Epithelial cell of proximal tubule (primary cell): ENCODE results near the gene CDNF. TPM values are rescaled to one million over a fixed set of nuclear protein-coding genes. Genes with fewer than 3 reads are reported as not detected.

ENCODE experiments used
- DNase-seq: peaks from one replicate; pipeline ENCODE4 v3.0.0-alpha.2; 2011; ENCODE audit warnings: low read depth
- H3K4me3 ChIP-seq: 2 replicates; pipeline ENCODE4 v1.5.1; 2011; ENCODE audit warnings: low read depth, mild to moderate bottlenecking, low read length
- CTCF ChIP-seq: conservative IDR thresholded peaks from 2 replicates; pipeline ENCODE4 v1.5.1; 2012; ENCODE audit warnings: low read depth, mild to moderate bottlenecking, low read length
- total RNA-seq: library from RNA; depleted of rRNA; stranded (reverse); fragments of >200 nt; gene quantifications from 2 replicates; pipeline ENCODE4 v1.2.3, GENCODE V29; 2015

Gene CDNF
- total RNA-seq, 1 donor from 2014 or later: not detected

DNA sequence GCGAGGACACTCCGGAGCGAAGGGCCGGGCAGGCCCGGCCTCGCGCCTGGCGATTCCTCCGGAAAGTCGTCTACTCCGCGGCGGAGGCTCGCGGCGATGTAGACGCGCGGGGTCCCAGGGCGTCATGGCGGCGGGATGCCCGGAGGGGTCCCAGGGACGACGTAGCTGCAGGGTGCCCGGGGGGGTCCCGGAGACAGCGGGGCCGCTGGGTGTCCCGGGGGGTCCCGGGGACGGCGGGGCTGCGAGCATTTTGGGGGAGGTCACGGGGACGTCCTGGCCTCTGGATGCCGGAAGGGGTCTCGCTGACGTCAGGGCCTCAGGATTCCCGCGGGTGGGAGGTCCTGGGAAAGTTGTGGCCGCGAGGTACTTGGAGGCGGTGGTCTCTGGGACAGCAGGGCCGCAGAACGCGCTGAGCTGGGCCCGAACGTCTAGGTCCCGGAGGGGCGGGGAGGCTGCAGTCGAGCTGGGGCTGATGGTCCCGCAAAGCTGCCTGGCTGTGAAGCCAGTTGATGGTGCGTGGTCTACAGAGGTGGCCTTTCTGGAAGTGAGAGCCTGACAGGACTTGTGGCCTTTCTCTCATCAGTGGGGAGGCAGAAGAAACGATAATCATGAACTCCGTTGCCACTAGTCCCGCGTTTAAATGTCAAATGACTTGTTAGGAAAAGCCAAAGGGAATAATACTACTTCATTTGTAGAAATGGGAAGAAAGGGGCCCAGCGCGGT is 906 bp upstream of the CDNF start:
- TF ChIP-seq CTCF: no peak
- peak overlapping the region; percentile 96 for H3K4me3 ChIP-seq
- no peak for DNase-seq

GRCh38 chr10:14837003-14837756 is 657 bp downstream of the CDNF start:
- TF ChIP-seq CTCF: no peak
- peak overlapping the region; percentile 96 for H3K4me3 ChIP-seq
- no peak for DNase-seq

DNA sequence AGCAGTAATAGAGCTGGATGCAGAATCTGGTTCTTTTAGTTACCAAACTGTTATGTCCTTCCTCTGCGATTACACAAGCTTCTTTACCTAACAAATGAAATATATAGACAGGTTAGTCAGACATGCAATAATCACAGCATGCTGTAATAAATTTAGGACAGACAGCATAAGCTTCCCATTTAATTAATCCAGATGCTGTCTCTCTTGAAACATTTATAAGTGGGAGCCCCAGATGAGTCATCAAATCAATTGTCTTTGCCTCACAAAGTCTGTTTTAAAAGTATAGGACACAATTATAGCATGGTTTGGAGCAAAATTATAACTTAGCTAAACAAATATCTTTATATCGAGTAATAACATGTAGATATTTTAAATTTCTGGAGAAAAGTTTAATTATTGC is 1.6 kb downstream of the CDNF start:
- no peak overlapping the region for H3K4me3 ChIP-seq

GRCh38 chr10:14833106-14833505 is 4.7 kb downstream of the CDNF start:
- TF ChIP-seq CTCF: no peak
- H3K4me3 ChIP-seq: no peak overlapping the region
- no peak for DNase-seq

More for the DNA sequence above, 1.6 kb downstream of the CDNF start:
- no peak for DNase-seq
- no peak for TF ChIP-seq CTCF

DNA sequence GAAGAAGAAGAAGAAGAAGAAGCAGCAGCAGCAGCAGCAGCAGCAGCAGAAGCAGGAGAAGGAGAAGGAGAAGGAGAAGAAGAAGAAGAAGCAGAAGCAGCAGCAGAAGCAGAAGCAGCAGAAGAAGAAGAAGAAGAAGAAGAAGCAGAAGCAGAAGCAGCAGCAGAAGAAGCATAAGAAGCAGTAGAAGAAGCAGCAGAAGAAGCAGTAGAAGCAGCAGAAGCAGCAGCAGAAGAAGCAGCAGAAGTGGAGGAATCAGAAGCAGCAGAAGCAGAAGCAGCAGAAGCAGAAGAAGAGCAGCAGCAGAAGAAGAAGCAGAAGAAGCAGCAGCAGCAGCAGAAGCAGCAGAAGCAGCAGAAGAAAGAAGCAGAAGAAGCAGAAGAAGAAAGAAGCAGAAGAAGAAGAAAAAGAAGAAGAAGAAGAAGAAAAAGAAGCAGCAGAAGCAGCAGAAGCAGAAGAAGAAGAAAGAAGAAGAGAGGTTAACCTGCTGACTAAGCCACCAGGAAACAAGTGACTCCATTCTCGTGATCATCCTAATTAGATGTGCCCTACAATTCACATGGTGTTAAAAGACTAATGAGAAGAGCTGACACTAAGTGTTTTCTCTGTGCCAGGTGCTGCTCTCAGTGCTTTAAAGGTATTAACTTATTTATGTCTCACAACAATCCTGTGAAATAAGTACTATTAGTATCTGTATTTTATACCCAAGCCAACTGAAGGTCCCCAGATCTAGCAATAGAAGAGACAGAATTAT is 11.6 kb downstream of the CDNF start:
- no peak overlapping the region for H3K4me3 ChIP-seq
- DNase-seq: no peak
- TF ChIP-seq CTCF: no peak

DNA sequence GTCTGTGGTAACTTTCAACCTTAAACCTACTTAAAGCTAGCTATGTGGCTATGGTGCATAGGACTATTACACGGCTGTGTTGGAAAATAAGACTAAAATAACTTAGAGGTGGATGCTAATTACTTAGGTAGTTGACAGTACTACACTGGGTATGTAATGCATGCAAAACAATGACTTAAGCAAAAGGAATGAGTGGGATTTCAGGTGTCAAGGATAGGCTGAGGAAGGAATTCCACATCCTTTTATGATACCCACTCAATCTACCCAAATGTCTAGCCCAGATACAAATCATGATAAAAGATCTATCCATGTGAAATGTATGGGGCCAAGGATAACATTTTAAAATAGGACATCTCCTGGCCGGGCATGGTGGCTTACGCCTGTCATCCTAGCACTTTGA is 13.9 kb downstream of the CDNF start:
- TF ChIP-seq CTCF: no peak
- H3K4me3 ChIP-seq: no peak overlapping the region
- no peak for DNase-seq
